H1 (cell line): ENCODE measurements around the gene CRYGN. TPM values are rescaled to one million over a fixed set of nuclear protein-coding genes. Genes with fewer than 3 reads are reported as not detected.

Source experiments
- CEBPB ChIP-seq: IDR thresholded peaks from 2 replicates; pipeline ENCODE4 v1.6.1; 2012; ENCODE audit warnings: low read depth, low read length
- E2F6 ChIP-seq: IDR thresholded peaks from 2 replicates; pipeline ENCODE4 v1.6.1; 2012; ENCODE audit warnings: inconsistent platforms
- HDAC6 ChIP-seq: IDR thresholded peaks from one replicate; pipeline ENCODE4 v1.7.1; 2012; ENCODE audit warnings: low read depth, mild to moderate bottlenecking, inconsistent platforms, low read length, moderate library complexity
- JUN ChIP-seq: IDR thresholded peaks from 2 replicates; pipeline ENCODE4 v1.6.1; 2011; ENCODE audit warnings: low read depth, mild to moderate bottlenecking, improper control_type of control experiment, low read length
- NRF1 ChIP-seq: IDR thresholded peaks from 2 replicates; pipeline ENCODE4 v1.6.1; 2011; ENCODE audit warnings: mild to moderate bottlenecking, low read depth, low read length, improper control_type of control experiment
- POLR2AphosphoS5 ChIP-seq: IDR thresholded peaks from 2 replicates; pipeline ENCODE4 v1.6.1; 2011; ENCODE audit warnings: low read depth, low read length
- POU5F1 ChIP-seq: IDR thresholded peaks from 2 replicates; pipeline ENCODE4 v1.6.1; 2011; ENCODE audit warnings: low read depth, mild to moderate bottlenecking, low read length, moderate library complexity
- SIN3A ChIP-seq, 2 experiments: IDR thresholded peaks in 1 of 2; conservative IDR thresholded peaks in 1 of 2; 2 replicates each; pipeline ENCODE4 v1.6.1; 2011 to 2012; ENCODE audit warnings: low read length in 2 of 2, improper control_type of control experiment in 1 of 2, low read depth in 1 of 2, mild to moderate bottlenecking in 1 of 2
- SP2 ChIP-seq: IDR thresholded peaks from 2 replicates; pipeline ENCODE4 v1.6.1; 2012; ENCODE audit warnings: mild to moderate bottlenecking, low read length, inconsistent platforms
- TAF7 ChIP-seq: optimal IDR thresholded peaks from 2 replicates; pipeline ENCODE3; 2011; ENCODE audit warnings: low read depth, mild to moderate bottlenecking, inconsistent platforms, low read length, moderate library complexity, borderline replicate concordance
- TBP ChIP-seq: IDR thresholded peaks from 2 replicates; pipeline ENCODE4 v1.6.1; 2011; ENCODE audit warnings: low read depth, low read length, improper control_type of control experiment
- YY1 ChIP-seq: IDR thresholded peaks from 2 replicates; pipeline ENCODE4 v1.6.1; 2011; ENCODE audit warnings: low read depth, mild to moderate bottlenecking, low read length
- polyA plus RNA-seq, 7 experiments: library from polyadenylated mRNA; depleted of rRNA in 3 of 7; stranded (reverse) in 5 of 7; unstranded in 2 of 7; fragments of >200 nt in 5 of 7; fragments of 200-250 nt in 2 of 7; gene quantifications; 1 replicate in 5 of 7; 2 replicates in 1 of 7; 4 replicates in 1 of 7; pipeline versions ENCODE4 v1.2.1 to v1.2.3, GENCODE V29; 2011 to 2013; ENCODE audit warnings: missing spikeins in 2 of 7, mixed read lengths in 2 of 7
- total RNA-seq: library from RNA; stranded (reverse); fragmentation: NEBNext Ultra II Directional; extraction: Animal tissue kit (Norgen Biotek cat#: 25700); gene quantifications from 2 replicates; pipeline ENCODE4 v1.2.1, GENCODE V29; 2021

Gene CRYGN
- total and polyA plus RNA-seq, 2 of the 8 experiments (the other 6 are each of a cell fraction or from before 2014, with no cell fraction given) = 0.98 to 1.6 TPM

DNA sequence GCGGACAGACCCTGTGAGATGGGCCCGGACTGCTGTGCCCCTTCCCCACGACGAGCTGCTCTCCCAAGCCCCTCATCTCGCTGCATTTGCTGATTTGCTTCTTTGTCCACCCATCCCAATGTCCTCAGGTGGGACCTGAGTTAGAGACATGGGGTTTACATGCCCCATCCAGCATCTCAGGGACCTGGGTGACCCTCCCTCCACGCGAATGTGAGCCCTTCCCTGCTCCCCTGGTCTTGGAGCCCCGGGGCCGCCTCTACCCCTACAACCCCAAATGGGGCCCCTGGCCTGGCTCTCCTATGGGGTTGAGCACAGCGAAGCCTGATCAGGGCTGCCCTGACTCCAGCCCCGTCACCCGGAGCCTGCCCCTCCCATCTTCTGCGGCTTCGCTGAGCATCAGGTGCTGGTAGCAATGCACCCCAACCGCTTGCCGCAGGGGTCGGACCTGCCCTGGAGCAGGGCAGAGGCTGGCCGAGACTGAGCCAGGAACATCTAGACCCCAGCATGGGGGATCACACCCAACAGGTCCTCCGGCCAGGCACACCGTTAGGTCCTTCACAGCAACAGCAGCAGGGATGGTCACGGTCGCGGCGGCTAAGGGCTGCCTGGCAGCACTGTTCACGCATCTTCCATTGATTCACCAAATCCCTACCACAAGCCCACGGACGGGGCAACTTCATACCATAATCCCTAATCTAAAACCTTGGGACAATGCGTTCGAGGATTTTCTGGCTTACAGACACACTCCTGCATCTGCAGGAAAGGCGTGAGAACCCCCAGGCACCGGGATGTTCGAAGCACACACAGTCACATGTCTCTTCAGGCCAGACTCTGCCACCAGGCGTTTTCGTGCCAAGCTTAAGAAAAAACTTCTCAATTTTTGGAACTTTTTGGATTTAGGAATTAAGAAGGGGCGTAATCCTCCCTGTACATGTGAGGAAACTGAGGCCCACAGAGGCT is 45.6 kb downstream of the CRYGN start (continued):
- TF ChIP-seq POLR2AphosphoS5 = no peak
- TF ChIP-seq HDAC6 = no peak
- no peak for TF ChIP-seq YY1
- TF ChIP-seq TAF7 = no peak
- TF ChIP-seq SIN3A (conservative IDR thresholded peaks at IDR 0.05 in 1 of 2, IDR thresholded peaks at IDR 0.05 in 1 of 2; ENCODE audit: low read depth in 1 of 2, low read length in 2 of 2) = no peak
- TF ChIP-seq SP2 = no peak
- no peak for TF ChIP-seq POU5F1
- no peak for TF ChIP-seq E2F6
- TF ChIP-seq NRF1 = no peak
- no peak for TF ChIP-seq TBP
- no peak for TF ChIP-seq JUN
- TF ChIP-seq CEBPB = no peak
